ENCODE results near the gene GEMIN2.
A peak's percentile ranks its signal among the peaks of the same experiment; 100 is the strongest.
"Not testable (repeated sequence)": the region's sequence is repeated elsewhere in the genome, so short reads cannot be mapped to it uniquely, and the experiment has no call there.

Gene GEMIN2

GRCh38 chr14:39113685-39114072 lies 444 bp upstream of the GEMIN2 start:
- DNase-seq = no peak

GRCh38 chr14:39122330-39123138 lies 8.4 kb downstream of the GEMIN2 start:
- no peak for DNase-seq

- not testable (repeated sequence) for DNase-seq
Measured at GRCh38 chr14:39137835-39138234, 23.7 kb downstream of the GEMIN2 start.

GRCh38 chr14:39138440-39138839 lies 24.3 kb downstream of the GEMIN2 start:
- no peak for DNase-seq

GRCh38 chr14:39140170-39140569 lies 26.0 kb downstream of the GEMIN2 start:
- DNase-seq = no peak

GRCh38 chr14:39141623-39142022 lies 27.5 kb downstream of the GEMIN2 start:
- not testable (repeated sequence) for DNase-seq

- not testable (repeated sequence) for DNase-seq
Measured at GRCh38 chr14:39143226-39143625, 29.1 kb downstream of the GEMIN2 start.

- DNase-seq = no peak
Measured at GRCh38 chr14:39145266-39145966, 31.3 kb downstream of the GEMIN2 start.

GRCh38 chr14:39154594-39155189 lies 40.6 kb downstream of the GEMIN2 start:
- no peak for DNase-seq

- no peak for DNase-seq
Measured at GRCh38 chr14:39157491-39157890, 43.4 kb downstream of the GEMIN2 start.

GRCh38 chr14:39158222-39158858 lies 44.2 kb downstream of the GEMIN2 start:
- no peak for DNase-seq

GRCh38 chr14:39160494-39160893 lies 46.4 kb downstream of the GEMIN2 start:
- no peak for DNase-seq

- not testable (repeated sequence) for DNase-seq
Measured at GRCh38 chr14:39167797-39168320, 53.7 kb downstream of the GEMIN2 start.

- DNase-seq = no peak
Measured at GRCh38 chr14:39168591-39168990, 54.5 kb downstream of the GEMIN2 start.

GRCh38 chr14:39169541-39169900 lies 55.4 kb downstream of the GEMIN2 start:
- no peak for DNase-seq

GRCh38 chr14:39173198-39173597 lies 59.1 kb downstream of the GEMIN2 start:
- no peak for DNase-seq

GRCh38 chr14:39174560-39175444 lies 60.7 kb downstream of the GEMIN2 start, which contains the start of gene PNN:
Gene PNN, plus strand, starts transcription at chr14:39175254. Its CDS starts 26 bp downstream, at chr14:39175280.
- peak; percentile 98 to 99 for DNase-seq

GRCh38 chr14:39175445-39176262 lies 61.5 kb downstream of the GEMIN2 start:
- DNase-seq = peak in 1 of 2 donors; percentile 9

- no peak for DNase-seq
Measured at GRCh38 chr14:39176263-39177167, 62.4 kb downstream of the GEMIN2 start.

- DNase-seq = no peak
Measured at GRCh38 chr14:39177168-39177545, 63.0 kb downstream of the GEMIN2 start.

All from CD4-positive, alpha-beta T cell treated with Interferon alpha-2 for 1 hour (primary cell).